Measurements from ENCODE around the gene TRPC4. TPM values are rescaled to one million over a fixed set of nuclear protein-coding genes. Genes with fewer than 3 reads are reported as not detected.

The TRPC4 gene
- polyA plus RNA-seq, 1 experiment, result 1.8 TPM

- H3K9me3 ChIP-seq (ENCODE audit: control insufficient read depth, insufficient read depth, low read length), result no peaks in the 10 kb centered on the region
- no peak for TF ChIP-seq CTCF (IDR thresholded peaks at IDR 0.05; ENCODE audit: low read depth, low read length)
- H3K27ac ChIP-seq (ENCODE audit: low read depth, low read length), result no peak overlapping the region
- no peak for DNase-seq (ENCODE audit: low read depth, low spot score)
- POLR2A ChIA-PET, result no interaction called here
- CTCF ChIA-PET, result no interaction called here
- H3K27me3 ChIP-seq (ENCODE audit: control insufficient read depth, insufficient read depth, low read length), result no peaks in the 10 kb centered on the region
- H3K4me3 ChIP-seq (ENCODE audit: low read depth, low read length), result no peak overlapping the region
These were observed 161.7 kb downstream of the TRPC4 start for GRCh38 chr13:37707739-37708500.

GRCh38 chr13:37706041-37706440, 163.5 kb downstream of the TRPC4 start:
- no peaks in the 10 kb centered on the region for H3K27me3 ChIP-seq (ENCODE audit: control insufficient read depth, insufficient read depth, low read length)
- no peak for TF ChIP-seq CTCF (IDR thresholded peaks at IDR 0.05; ENCODE audit: low read depth, low read length)
- H3K27ac ChIP-seq (ENCODE audit: low read depth, low read length), result no peak overlapping the region
- H3K4me3 ChIP-seq (ENCODE audit: low read depth, low read length), result no peak overlapping the region
- ChIA-PET CTCF (no interaction called here), POLR2A (no interaction called here)
- H3K9me3 ChIP-seq (ENCODE audit: control insufficient read depth, insufficient read depth, low read length), result no peaks in the 10 kb centered on the region
- no peak for DNase-seq (ENCODE audit: low read depth, low spot score)

GRCh38 chr13:37701972-37702371, 167.6 kb downstream of the TRPC4 start:
- peak; percentile 90 for DNase-seq (ENCODE audit: low read depth, low spot score)
- CTCF ChIA-PET, result no interaction called here
- Histone ChIP-seq H3K27me3 (ENCODE audit: control insufficient read depth, insufficient read depth, low read length) (no peaks in the 10 kb centered on the region), H3K27ac (ENCODE audit: low read depth, low read length) (peak overlapping the region; percentile 77), H3K9me3 (ENCODE audit: control insufficient read depth, insufficient read depth, low read length) (no peaks in the 10 kb centered on the region), H3K4me3 (ENCODE audit: low read depth, low read length) (no peak overlapping the region)
- POLR2A ChIA-PET, result no interaction called here
- no peak for TF ChIP-seq CTCF (IDR thresholded peaks at IDR 0.05; ENCODE audit: low read depth, low read length)

- TF ChIP-seq CTCF (IDR thresholded peaks at IDR 0.05; ENCODE audit: low read depth, low read length), result no peak
- CTCF ChIA-PET, result interaction anchor here (1.0 kb wide), 1 partner anchor 61 kb away, joined by 6 read pairs; no protein-coding TSS in a partner anchor
- no peak for DNase-seq (ENCODE audit: low read depth, low spot score)
- H3K4me3 ChIP-seq (ENCODE audit: low read depth, low read length), result no peak overlapping the region
- peak overlapping the region; percentile 73 for H3K27ac ChIP-seq (ENCODE audit: low read depth, low read length)
- no peaks in the 10 kb centered on the region for H3K27me3 ChIP-seq (ENCODE audit: control insufficient read depth, insufficient read depth, low read length)
- POLR2A ChIA-PET, result no interaction called here
- H3K9me3 ChIP-seq (ENCODE audit: control insufficient read depth, insufficient read depth, low read length), result no peaks in the 10 kb centered on the region
These were observed 168.3 kb downstream of the TRPC4 start for GRCh38 chr13:37701306-37701705.

GRCh38 chr13:37700887-37701286, 168.7 kb downstream of the TRPC4 start:
- TF ChIP-seq CTCF (IDR thresholded peaks at IDR 0.05; ENCODE audit: low read depth, low read length), result no peak
- ChIA-PET POLR2A (no interaction called here), CTCF (interaction anchor here (1.0 kb wide), 1 partner anchor 60 kb away, joined by 6 read pairs; no protein-coding TSS in a partner anchor)
- H3K4me3 ChIP-seq (ENCODE audit: low read depth, low read length), result no peak overlapping the region
- no peaks in the 10 kb centered on the region for H3K9me3 ChIP-seq (ENCODE audit: control insufficient read depth, insufficient read depth, low read length)
- H3K27ac ChIP-seq (ENCODE audit: low read depth, low read length), result peak overlapping the region; percentile 73
- DNase-seq (ENCODE audit: low read depth, low spot score), result no peak
- H3K27me3 ChIP-seq (ENCODE audit: control insufficient read depth, insufficient read depth, low read length), result no peaks in the 10 kb centered on the region
